ENCODE results near the gene MFRP. TPM values are rescaled to one million over a fixed set of nuclear protein-coding genes. Genes with fewer than 3 reads are reported as not detected.
A peak's percentile ranks its signal among the peaks of the same experiment; 100 is the strongest.

MFRP gene
- total RNA-seq, 1 donor = not detected

GRCh38 chr11:119355091-119355843, 8.8 kb upstream of the MFRP start:
- TF ChIP-seq CTCF (IDR thresholded peaks at IDR 0.05; ENCODE audit: insufficient read depth, low read length) = no peak
- no peak overlapping the region for H3K4me3 ChIP-seq (ENCODE audit: low read depth, low read length)
- no peak for DNase-seq (ENCODE audit: low read depth)

GRCh38 chr11:119352857-119353260, 6.4 kb upstream of the MFRP start:
- no peak for TF ChIP-seq CTCF (IDR thresholded peaks at IDR 0.05; ENCODE audit: insufficient read depth, low read length)
- H3K4me3 ChIP-seq (ENCODE audit: low read depth, low read length) = no peak overlapping the region
- DNase-seq (ENCODE audit: low read depth) = peak; percentile 42

GRCh38 chr11:119351232-119351631, 4.7 kb upstream of the MFRP start:
- no peak for TF ChIP-seq CTCF (IDR thresholded peaks at IDR 0.05; ENCODE audit: insufficient read depth, low read length)

GRCh38 chr11:119350302-119350701, 3.8 kb upstream of the MFRP start:
- TF ChIP-seq CTCF (IDR thresholded peaks at IDR 0.05; ENCODE audit: insufficient read depth, low read length) = no peak
- H3K4me3 ChIP-seq (ENCODE audit: low read depth, low read length) = no peak overlapping the region
- DNase-seq (ENCODE audit: low read depth) = no peak

More at GRCh38 chr11:119351232-119351631, 4.7 kb upstream of the MFRP start:
- no peak overlapping the region for H3K4me3 ChIP-seq (ENCODE audit: low read depth, low read length)
- DNase-seq (ENCODE audit: low read depth) = no peak

- TF ChIP-seq CTCF (IDR thresholded peaks at IDR 0.05; ENCODE audit: insufficient read depth, low read length) = no peak
- no peak for DNase-seq (ENCODE audit: low read depth)
These were observed 1.6 kb upstream of the MFRP start for GRCh38 chr11:119347940-119348605.

GRCh38 chr11:119347242-119347641, 737 bp upstream of the MFRP start:
- no peak overlapping the region for H3K4me3 ChIP-seq (ENCODE audit: low read depth, low read length)
- no peak for TF ChIP-seq CTCF (IDR thresholded peaks at IDR 0.05; ENCODE audit: insufficient read depth, low read length)
- DNase-seq (ENCODE audit: low read depth) = peak; percentile 89

More at GRCh38 chr11:119347940-119348605, 1.6 kb upstream of the MFRP start:
- no peak overlapping the region for H3K4me3 ChIP-seq (ENCODE audit: low read depth, low read length)
